GM23338 (cell line): Measurements from ENCODE around the gene TMEM135.

Experiments
- CREB1 ChIP-seq: fragments of 250-450 bp; sonication (Bioruptor Pico); IDR thresholded peaks from 2 replicates; pipeline ENCODE4 v1.5.0; 2020; ENCODE audit warnings: low read depth, mild to moderate bottlenecking, moderate library complexity
- ETS1 ChIP-seq: IDR thresholded peaks from 2 replicates; pipeline ENCODE4 v1.6.1; 2016; ENCODE audit warnings: antibody characterized with exemption
- EZH2 ChIP-seq: fragments of 200-600 bp; sonication (generic); IDR thresholded peaks from one replicate; pipeline ENCODE4 v1.8.0; 2017; ENCODE audit warnings: antibody characterized with exemption, mild to moderate bottlenecking, low read depth; ENCODE audit not compliant: unreplicated experiment
- EZH2phosphoT487 ChIP-seq: fragments of 200-600 bp; sonication (generic); IDR thresholded peaks from one replicate; pipeline ENCODE4 v1.8.1; 2018; ENCODE audit warnings: antibody characterized with exemption; ENCODE audit not compliant: unreplicated experiment
- JUNB ChIP-seq: IDR thresholded peaks from one replicate; pipeline ENCODE4 v1.6.1; 2016; ENCODE audit warnings: antibody characterized with exemption; ENCODE audit not compliant: unreplicated experiment
- POLR2AphosphoS5 ChIP-seq: IDR thresholded peaks from 2 replicates; pipeline ENCODE4 v1.6.1; 2016; ENCODE audit warnings: antibody characterized with exemption, low read depth
- ZNF331 ChIP-seq: fragments of 250-450 bp; sonication (Bioruptor Pico); IDR thresholded peaks from 2 replicates; pipeline ENCODE4 v1.5.0; 2020; ENCODE audit warnings: low read depth, mild to moderate bottlenecking, moderate library complexity
- TF ChIP-seq, protein P1 (sequence below), 2 experiments: fragments of 200-600 bp in 1 of 2; sonication (generic) in 1 of 2; conservative IDR thresholded peaks; 2 replicates each; pipeline versions ENCODE4 v1.5.1 to v1.6.1; 2016 to 2017; ENCODE audit warnings: antibody characterized with exemption in 2 of 2, low read depth in 2 of 2, mild to moderate bottlenecking in 2 of 2, moderate library complexity in 1 of 2

DNA sequence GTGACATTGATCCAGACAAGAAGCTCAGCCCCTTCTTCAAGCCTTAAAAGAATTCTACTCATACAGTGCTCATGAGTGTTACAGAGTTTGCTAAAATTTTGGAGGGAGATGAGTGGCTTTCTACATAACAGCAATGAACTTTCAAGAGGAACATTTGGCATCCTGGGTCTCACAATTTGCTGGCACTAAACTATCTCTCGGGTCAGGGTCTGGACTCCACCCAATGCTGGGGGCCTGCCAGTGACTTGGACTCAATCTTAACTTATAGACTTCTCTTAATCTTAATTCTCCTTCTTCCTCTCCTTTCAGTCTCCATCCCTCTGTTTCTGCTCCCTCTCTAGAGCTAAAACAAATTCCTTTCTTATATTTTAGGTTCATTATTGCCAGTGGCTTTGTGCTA, 317.9 kb downstream of the TMEM135 start:
- TF ChIP-seq, protein P1, sequence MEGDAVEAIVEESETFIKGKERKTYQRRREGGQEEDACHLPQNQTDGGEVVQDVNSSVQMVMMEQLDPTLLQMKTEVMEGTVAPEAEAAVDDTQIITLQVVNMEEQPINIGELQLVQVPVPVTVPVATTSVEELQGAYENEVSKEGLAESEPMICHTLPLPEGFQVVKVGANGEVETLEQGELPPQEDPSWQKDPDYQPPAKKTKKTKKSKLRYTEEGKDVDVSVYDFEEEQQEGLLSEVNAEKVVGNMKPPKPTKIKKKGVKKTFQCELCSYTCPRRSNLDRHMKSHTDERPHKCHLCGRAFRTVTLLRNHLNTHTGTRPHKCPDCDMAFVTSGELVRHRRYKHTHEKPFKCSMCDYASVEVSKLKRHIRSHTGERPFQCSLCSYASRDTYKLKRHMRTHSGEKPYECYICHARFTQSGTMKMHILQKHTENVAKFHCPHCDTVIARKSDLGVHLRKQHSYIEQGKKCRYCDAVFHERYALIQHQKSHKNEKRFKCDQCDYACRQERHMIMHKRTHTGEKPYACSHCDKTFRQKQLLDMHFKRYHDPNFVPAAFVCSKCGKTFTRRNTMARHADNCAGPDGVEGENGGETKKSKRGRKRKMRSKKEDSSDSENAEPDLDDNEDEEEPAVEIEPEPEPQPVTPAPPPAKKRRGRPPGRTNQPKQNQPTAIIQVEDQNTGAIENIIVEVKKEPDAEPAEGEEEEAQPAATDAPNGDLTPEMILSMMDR (conservative IDR thresholded peaks at IDR 0.05; ENCODE audit: low read depth in 2 of 2), result no peak
- no peak for TF ChIP-seq ZNF331 (CRISPR knock-in tag)
- no peak for TF ChIP-seq JUNB
- no peak for TF ChIP-seq ETS1
- no peak for TF ChIP-seq EZH2
- no peak for TF ChIP-seq EZH2phosphoT487
- no peak for TF ChIP-seq POLR2AphosphoS5
- TF ChIP-seq CREB1, result no peak
